ENCODE results near the gene DOLPP1. TPM values are rescaled to one million over a fixed set of nuclear protein-coding genes. Genes with fewer than 3 reads are reported as not detected.
"Not testable (repeated sequence)": the region's sequence is repeated elsewhere in the genome, so short reads cannot be mapped to it uniquely, and the experiment has no call there.

Gene DOLPP1
- 10 to 100 TPM; 18.2 to 23.3 (median 23.0) TPM for polyA plus RNA-seq (ENCODE audit: insufficient read length in 3 of 3)
- long read RNA-seq, donor 1, partial matches to known transcripts = 0 of 2 reads
- long read RNA-seq, donor 1, other reads (novel, unspliced or antisense) = 0 of 2 reads
- long read RNA-seq, donor 2, transcript DOLPP1-202 (8 exons, 2,177 nt) = major isoform, 12 of 13 reads
- long read RNA-seq, donor 2, partial matches to known transcripts = 0 of 13 reads
- long read RNA-seq, donor 2, other reads (novel, unspliced or antisense) = 0 of 13 reads
- long read RNA-seq, donor 3, partial matches to known transcripts = 6 of 11 reads
- long read RNA-seq, donor 3, other reads (novel, unspliced or antisense) = 0 of 11 reads
- long read RNA-seq, donor 4, partial matches to known transcripts = 0 of 2 reads
- long read RNA-seq, donor 4, other reads (novel, unspliced or antisense) = 0 of 2 reads
- long read RNA-seq, donor 5, partial matches to known transcripts = 0 of 2 reads
- long read RNA-seq, donor 5, other reads (novel, unspliced or antisense) = 0 of 2 reads
- long read RNA-seq, donor 6, transcript DOLPP1-202 (8 exons, 2,177 nt) = major isoform, 6 of 18 reads
- long read RNA-seq, donor 6, partial matches to known transcripts = 12 of 18 reads
- long read RNA-seq, donor 6, other reads (novel, unspliced or antisense) = 0 of 18 reads
- long read RNA-seq, donor 7, transcript DOLPP1-202 (8 exons, 2,177 nt) = major isoform, 5 of 12 reads
- long read RNA-seq, donor 7, partial matches to known transcripts = 6 of 12 reads
- long read RNA-seq, donor 7, other reads (novel, unspliced or antisense) = 0 of 12 reads
- long read RNA-seq, donor 8, partial matches to known transcripts = 0 of 2 reads
- long read RNA-seq, donor 8, other reads (novel, unspliced or antisense) = 0 of 2 reads
- long read RNA-seq, donor 9, transcript DOLPP1-202 (8 exons, 2,177 nt) = major isoform, 8 of 24 reads
- long read RNA-seq, donor 9, partial matches to known transcripts = 14 of 24 reads
- long read RNA-seq, donor 9, other reads (novel, unspliced or antisense) = 0 of 24 reads
- long read RNA-seq, donor 10, transcript DOLPP1-202 (8 exons, 2,177 nt) = major isoform, 9 of 10 reads
- long read RNA-seq, donor 10, partial matches to known transcripts = 0 of 10 reads
- long read RNA-seq, donor 10, other reads (novel, unspliced or antisense) = 0 of 10 reads
- long read RNA-seq, donor 11, partial matches to known transcripts = 0 of 1 reads
- long read RNA-seq, donor 11, other reads (novel, unspliced or antisense) = 0 of 1 reads
- long read RNA-seq, donor 12, transcript DOLPP1-202 (8 exons, 2,177 nt) = major isoform, 7 of 8 reads
- long read RNA-seq, donor 12, partial matches to known transcripts = 0 of 8 reads
- long read RNA-seq, donor 12, other reads (novel, unspliced or antisense) = 0 of 8 reads
- long read RNA-seq, donor 13, partial matches to known transcripts = 0 of 4 reads
- long read RNA-seq, donor 13, other reads (novel, unspliced or antisense) = 0 of 4 reads
- long read RNA-seq, donor 14 = 0 reads
- long read RNA-seq, donor 15, transcript DOLPP1-202 (8 exons, 2,177 nt) = major isoform, 7 of 9 reads
- long read RNA-seq, donor 15, partial matches to known transcripts = 0 of 9 reads
- long read RNA-seq, donor 15, other reads (novel, unspliced or antisense) = 0 of 9 reads
- long read RNA-seq, donor 16, partial matches to known transcripts = 0 of 3 reads
- long read RNA-seq, donor 16, other reads (novel, unspliced or antisense) = 0 of 3 reads

GRCh38 chr9:129080601-129081387, at the start of gene DOLPP1:
Gene DOLPP1, plus strand, starts transcription at chr9:129081111. Its CDS starts 21 bp downstream, at chr9:129081132.
- peak; percentile 99 for DNase-seq

DNA sequence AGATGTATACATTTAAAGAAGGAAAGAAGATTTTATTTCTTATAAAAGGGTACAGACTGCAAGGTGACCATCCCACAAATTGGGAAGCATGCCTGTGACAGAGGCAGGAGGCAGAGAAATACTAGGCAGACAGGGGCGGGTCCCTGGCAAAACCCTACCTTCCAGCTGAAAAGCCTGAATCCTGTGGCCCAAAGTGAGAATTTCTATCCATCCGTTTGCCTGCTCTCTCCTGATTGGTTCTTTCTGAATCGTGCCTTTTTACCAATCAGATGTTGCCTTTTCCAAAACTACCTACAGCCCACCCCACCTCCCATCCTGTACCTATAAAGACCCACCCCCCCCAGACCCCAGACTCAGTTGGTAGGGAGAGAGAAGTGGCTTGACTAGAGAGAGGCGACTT, 49.4 kb upstream of the DOLPP1 start:
- no peak for DNase-seq

- DNase-seq = no peak
These were observed 48.3 kb upstream of the DOLPP1 start for GRCh38 chr9:129032541-129033159.

GRCh38 chr9:129033216-129033615, 47.7 kb upstream of the DOLPP1 start:
- no peak for DNase-seq

DNA sequence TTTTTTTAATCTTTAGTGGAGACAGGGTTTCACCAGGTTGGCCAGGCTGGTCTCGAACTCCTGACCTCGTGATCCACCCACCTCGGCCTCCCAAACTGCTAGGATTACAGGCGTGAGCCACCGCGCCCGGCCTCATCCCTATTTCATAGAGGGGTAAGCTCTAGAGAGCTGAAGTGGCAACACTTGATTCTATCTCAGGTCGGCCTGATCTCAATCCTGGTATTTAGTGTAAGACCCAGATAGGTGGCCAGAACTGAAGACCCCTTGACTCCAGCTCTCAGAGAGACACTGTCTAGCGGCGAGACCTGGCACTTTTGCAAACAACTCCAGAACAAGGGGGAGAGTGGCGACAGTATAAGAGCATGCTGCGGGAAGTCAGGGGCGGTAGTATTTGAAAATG, 45.1 kb upstream of the DOLPP1 start:
- not testable (repeated sequence) for DNase-seq

DNA sequence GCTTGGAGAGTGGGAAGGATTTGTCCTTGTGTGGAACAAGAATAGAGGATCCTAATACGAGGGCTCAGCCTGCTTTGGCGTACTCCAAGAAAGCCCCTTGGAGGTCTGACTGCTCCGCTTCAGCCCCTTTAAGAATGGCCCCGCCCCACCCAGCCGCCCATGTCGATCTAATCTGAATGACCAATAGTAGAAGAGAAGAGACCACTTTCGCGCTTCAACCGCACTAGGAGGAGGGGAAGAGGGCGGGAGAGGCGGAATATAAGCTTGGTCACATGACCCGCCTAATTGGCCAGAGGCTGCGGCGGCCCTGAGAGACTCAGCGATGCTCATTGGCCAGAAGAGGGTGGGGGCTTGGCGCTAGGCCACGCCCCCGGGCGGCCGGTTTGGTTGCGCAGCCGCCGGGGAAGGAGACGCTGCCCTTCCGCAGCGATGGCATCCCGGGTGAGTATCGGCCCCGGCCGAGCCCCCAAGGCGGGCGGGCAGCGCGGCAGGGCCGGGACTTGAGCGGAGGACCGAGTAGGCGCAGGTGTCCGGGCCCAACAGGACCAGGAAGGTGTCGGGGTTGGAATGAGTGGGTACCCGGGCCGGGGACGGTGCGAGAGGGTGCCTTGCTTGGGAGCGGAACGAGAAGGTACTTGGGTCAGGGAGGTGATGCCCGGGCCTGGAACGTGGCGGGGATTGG, 44.5 kb upstream of the DOLPP1 start, which contains the start of gene MIGA2:
TSS of gene MIGA2 (plus strand) at position 386 of the 682 bp plus-strand sequence. CDS start 3,969 bp downstream, outside the sequence.
- DNase-seq = peak; percentile 99

DNA sequence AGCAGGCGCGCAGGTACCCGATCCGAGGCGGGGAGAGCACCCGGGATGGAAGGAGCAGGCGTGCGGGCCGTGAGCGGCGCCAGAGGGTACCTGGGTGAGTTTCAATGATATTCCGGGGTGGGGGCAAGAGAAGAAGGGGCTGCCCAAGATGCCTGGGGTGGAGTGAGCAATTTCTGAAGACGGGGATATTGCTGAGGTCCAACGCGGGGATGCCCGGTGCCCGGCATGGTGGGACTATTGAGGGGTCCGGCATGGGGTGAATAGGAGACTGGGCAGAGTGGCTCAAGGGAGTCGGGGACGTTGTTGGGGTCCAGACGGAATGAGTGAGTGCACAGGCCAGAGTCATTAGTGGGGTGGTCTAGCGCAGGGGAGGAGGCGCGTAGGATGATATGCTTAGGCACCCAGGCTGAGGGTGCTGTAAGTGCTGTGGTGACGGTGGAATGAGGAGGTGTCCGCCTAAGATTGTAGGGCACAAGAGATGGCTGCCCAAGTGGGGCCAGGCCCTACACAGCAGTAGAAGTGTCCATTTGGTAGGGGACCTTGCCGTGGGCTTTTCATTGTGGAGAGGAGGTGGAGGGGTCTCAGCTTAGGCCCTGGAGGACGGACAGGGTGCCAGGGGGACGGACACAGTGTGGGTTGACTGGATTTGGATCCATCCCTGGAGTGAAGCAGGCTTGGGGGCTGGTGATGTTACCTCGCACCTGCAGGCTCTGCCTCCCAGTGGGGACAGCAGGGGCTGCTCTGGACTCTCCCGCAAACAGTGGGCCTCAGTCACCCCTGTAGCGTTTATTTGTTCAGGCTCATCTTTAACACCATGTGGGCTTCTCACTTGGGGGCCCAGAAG, 43.8 kb upstream of the DOLPP1 start:
- DNase-seq = no peak

DNA sequence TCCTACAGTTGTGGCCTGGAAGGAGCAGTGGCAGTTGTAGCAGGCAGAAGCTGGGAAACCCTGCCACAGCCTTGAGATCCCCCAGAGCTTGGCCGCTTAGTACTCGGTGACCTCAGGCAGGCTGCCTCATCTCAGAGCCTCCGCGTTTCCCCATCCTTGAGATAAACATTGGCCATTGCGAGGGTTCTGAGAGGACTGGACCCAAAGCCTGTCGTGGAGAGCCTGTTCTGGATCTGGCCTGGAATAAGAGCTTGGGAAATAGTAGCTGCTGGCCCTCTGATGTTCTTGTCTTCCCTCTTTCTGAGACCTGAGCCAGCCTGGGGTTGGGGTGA, 43.2 kb upstream of the DOLPP1 start:
- no peak for DNase-seq

GRCh38 chr9:129038109-129038852, 42.6 kb upstream of the DOLPP1 start:
- DNase-seq = no peak

- no peak for DNase-seq
These were observed 40.7 kb upstream of the DOLPP1 start for GRCh38 chr9:129040113-129040643.

- DNase-seq = no peak
These were observed 38.9 kb upstream of the DOLPP1 start for GRCh38 chr9:129042016-129042415.

GRCh38 chr9:129052592-129052991, 28.3 kb upstream of the DOLPP1 start:
- no peak for DNase-seq

DNA sequence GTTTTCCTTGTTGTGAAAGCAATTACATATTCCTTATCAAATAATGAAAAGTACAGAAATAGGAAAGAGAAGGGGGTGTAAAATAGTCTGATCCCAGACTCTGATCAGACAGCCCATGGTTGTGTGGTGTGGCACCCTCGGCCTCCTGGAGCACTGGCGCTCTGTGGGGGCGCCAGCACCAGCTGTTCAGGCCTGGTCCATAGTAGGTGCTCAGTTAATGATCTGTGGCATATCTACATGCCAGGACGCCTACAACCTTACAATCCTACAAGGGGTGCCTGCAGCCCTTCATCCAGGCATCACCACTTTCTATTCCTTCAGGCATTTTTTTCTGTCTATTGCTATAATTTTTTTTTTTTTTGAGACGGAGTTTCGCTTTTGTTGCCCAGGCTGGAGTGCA, 27.9 kb upstream of the DOLPP1 start:
- no peak for DNase-seq

DNA sequence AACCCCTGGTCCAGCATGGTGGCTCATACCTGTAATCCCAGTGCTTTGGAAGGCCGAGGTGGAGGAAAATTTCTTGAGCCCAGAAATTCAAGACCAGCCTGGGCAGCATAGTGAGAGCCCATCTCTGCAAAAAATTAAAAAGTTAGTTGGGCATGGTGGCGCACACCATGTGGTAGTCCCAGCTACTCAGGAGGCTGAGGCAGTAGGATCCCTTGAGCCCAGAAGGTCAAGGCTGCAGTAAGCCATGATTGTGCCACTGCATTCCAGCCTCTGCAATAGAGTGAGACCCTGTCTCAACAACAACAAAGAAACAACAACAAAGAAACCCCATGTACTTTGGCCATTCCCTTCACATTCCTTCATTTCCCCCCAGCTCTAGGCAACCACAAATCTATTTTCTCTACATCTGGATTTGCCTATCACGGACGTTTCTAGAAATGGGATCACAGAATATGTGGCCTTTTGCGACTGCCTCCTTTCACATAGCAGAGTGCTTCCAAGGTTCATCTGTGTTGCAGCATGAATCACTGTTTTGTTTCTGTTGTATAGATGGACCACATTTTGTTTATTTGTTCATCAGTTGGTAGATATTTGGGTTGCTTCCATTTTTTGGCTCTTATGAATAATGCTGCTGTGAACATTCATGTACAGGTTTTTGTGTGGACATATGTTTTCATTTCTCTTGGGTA, 26.6 kb upstream of the DOLPP1 start:
- DNase-seq = no peak

- DNase-seq = no peak
These were observed 21.7 kb upstream of the DOLPP1 start for GRCh38 chr9:129058965-129059795.
